HG03565 (cell line): ENCODE results near the gene MEGF9.

Experiments
- ATAC-seq: cut with Tn5 transposase; IDR thresholded peaks from one replicate; pipeline ENCODE4 v1.9.1; 2021; ENCODE audit warnings: mild to moderate bottlenecking, moderate library complexity; ENCODE audit not compliant: unreplicated experiment

Gene MEGF9

DNA sequence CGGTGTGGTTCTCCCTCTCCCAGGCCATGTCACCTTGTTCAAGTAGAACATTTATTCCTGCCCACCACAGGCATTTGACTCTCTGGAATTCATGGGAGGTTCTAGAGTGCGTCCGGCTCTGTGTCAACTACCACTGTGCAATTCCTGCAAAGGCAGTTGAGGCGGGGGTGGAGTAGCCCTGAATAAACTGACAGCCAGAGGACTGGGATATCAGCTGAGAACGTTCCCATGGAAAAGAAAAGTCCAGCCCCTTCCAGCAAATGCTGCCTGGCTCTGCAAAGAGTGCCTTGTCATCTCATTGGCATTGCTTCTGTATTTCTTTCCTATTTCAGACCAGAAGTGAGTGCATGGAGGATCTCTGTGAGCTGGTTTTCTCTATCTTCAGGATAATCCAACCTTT is 18.9 kb upstream of the MEGF9 start:
- no peak for ATAC-seq

GRCh38 chr9:120730654-120731514 is 16.6 kb upstream of the MEGF9 start:
- ATAC-seq: no peak

GRCh38 chr9:120729791-120730241 is 15.5 kb upstream of the MEGF9 start:
- no peak for ATAC-seq

- ATAC-seq: no peak
These were observed 12.2 kb upstream of the MEGF9 start for GRCh38 chr9:120726484-120726883.

DNA sequence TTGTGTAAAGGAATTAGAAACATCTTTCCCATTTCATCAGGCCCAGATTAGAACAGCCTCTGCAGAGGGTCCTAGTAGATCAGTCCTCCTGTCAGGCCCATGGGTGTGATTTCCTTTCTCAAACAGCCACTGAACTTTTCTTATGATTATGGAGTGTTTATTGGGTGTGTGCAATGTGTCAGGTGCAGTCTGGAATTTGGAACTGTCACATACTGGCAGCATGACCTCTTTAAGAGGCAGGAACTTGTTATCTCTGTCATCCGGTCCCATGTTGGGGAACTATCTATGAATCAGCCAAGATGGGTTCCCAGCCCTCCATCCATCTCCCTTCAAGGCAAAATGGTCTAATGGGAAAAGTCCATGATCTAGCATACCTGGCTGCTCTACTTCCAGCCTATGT is 11.6 kb upstream of the MEGF9 start:
- no peak for ATAC-seq

DNA sequence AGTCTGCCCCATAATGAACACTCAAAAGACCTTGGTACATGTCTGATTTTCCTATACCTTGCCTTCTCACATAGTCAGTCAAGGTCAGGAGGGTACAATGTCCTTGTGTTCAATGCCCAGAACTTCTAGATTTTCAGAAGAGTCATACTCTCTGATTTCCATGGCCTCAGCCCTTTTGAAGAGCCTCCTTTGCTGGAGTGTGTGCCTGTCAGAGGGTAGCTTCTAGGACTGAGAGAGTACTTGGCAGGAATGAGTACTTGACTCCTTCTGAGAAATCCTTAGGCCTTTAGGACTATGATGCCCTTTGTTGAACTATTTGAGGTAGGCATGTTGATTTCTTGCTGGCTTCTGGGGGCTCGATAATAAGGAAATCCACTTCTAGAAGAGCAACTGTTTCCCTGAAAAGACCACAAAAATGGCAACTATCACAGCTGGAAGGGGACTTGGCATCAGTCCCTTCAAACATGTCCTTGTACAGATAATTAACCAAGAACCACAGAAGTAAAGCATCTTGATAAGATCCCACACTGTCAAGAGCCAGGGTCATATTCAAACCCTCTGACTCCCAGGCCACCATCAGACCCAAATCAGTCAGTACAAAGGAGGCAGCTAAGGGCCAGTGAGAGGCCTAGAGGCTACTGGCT is 10.6 kb upstream of the MEGF9 start:
- no peak for ATAC-seq

DNA sequence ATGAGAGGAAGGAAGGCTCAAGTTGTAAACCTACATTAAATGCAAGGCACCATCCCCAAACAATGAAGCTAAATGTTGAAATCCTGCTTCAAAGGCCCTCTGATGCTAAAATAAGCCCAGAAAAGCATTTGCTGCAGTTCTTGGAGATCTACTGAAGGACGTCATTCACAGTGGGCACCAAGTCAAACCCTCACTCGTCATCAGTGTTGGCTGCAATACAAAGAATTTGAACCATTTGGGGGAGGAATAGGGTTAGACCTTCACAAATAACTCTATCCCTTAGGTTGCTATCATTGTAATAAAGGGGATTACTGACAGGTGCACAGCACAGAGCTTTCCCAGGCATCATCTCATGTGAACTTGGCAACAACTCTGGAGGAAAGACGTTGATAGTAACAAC is 9.3 kb upstream of the MEGF9 start:
- ATAC-seq: no peak

DNA sequence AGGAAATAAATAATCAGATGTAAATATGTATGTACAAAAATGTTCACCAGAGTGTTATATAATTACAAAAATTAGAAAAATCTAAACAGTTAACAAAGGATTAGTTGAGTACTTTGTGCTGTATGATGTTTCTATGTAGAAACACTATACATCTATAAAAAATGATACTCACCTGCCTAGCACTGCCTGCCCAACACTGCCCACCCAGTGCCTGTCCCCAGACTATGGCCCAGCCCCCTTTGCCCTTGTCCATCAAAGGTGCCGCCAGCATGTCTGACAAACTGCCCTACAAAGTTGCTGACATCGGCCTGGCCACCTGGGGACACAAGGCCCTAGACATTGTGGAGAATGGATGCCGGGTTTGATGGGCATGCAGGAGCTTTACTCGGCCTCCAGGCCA is 6.1 kb upstream of the MEGF9 start:
- ATAC-seq: no peak

DNA sequence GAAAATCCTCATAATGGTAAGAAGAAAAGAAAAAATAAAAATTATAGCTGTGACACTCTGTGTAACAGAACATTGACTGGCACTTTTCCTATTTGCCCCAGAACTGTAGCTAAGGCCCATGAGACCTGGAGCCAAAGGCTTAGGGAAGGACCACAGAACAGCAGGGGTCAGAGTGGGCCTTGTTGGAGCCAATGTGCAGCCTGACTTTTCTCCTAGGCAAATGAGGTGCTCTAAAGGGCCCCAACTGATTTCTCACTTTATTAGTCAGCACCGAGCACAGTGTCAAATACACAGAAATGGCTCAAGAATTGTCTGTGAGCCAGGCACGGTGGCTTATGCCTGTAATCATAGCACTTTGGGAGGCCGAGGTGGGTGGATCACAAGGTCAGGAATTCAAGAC is 4.0 kb upstream of the MEGF9 start:
- no peak for ATAC-seq

DNA sequence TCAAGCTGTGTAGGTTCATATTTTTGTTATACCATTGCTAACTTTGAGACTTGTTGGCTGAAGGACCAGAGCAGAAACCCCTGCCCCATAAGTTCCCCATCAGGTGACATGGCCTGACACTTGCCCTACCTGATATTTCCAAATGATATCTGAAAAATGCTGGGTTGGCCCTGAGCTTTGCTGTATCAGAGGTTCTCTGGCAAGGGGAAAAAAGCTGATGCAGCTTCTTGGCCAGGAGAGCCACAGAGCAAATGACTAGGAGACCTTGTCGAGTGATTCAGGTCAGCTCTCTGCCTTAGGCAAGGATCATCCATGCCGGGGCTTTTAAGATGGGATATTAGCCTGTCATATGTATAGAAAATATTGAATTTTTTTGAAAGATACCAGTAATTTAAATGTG is 2.9 kb upstream of the MEGF9 start:
- ATAC-seq: no peak

DNA sequence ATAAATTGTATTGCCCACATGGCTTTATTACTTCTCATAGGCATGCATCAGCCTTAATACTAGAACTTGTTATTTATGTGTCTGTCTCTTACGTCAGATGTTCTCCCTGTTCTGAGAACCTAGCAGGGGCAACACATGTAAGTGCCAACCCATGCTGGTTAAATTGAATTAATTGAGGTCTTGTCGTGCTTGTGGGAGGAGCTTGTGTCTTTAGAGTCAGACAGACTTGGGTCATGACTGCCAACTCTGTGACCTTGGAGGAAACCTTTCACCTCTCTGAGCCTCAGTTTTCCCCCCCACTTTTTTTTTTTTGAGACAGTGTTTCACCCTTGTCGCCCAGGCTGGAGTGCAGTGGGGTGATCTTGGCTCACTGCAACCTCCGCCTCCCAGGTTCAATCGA is 2.2 kb upstream of the MEGF9 start:
- ATAC-seq: no peak

GRCh38 chr9:120715389-120715924 is 1.2 kb upstream of the MEGF9 start:
- no peak for ATAC-seq

DNA sequence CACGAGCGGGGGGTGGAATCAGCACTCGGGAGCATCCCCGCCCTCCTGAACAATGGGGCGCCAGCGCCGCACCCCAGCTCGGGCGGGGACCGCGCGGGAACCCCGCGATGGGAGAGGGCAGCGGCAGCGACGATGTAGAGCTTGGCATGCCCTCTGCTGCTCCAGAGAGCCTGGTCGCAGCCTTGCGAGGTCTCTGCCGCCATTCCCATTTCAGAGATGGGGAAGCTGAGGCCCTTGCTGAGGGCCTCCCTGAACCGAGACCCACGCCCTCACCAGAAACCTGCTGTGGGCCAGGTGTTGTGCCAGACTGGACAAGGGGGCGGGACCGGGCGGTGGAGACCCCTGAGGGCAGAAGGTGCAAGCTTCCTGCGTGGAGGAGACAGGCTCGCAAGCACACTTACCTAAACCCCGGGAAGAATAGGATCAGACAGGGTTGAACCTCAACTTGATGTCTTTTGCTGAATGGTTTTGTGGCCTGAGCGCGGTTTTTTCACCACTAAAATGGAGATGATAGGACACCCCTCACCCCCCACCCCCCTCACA is 647 bp upstream of the MEGF9 start:
- no peak for ATAC-seq

DNA sequence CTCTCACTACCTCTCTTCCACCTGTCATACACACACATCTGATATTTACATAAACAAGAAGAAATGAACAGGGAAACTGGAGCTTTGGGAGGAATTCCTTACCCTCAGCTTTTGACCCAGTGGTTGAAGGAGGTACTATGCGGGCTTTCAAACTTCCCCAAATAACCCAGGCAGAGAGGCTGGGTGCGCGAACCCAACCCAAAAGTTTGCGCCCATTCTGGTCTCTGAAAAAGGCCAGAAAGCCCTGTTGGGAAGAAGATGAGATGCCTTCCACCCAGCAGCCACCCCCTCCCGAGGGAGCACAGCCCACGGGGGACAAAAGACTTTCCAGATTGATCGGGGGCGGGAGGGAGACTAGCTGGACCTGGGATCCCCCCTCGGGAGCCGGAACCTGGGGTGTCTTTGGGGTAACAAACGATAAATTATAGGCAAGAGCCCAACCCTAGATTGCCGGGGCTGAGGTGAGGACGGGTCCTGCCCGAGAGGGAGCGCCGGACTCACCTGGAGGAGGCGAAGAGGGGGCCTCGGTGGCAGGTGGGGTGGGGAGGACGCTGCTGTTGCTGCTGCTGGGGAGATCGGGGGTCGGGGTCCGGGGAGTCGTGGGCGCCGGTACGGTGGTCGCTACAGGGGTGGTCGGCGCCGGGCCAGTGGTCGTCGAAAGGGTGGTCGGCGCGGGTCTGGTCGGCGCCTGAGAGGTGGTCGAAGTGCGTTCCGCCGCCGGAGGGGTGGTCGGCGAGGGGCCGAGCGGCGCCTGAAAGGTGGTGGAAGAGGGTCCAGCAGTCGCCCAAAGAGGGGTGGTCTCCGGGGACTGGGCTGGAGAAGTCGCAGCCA is 798 bp downstream of the MEGF9 start:
- no peak for ATAC-seq

DNA sequence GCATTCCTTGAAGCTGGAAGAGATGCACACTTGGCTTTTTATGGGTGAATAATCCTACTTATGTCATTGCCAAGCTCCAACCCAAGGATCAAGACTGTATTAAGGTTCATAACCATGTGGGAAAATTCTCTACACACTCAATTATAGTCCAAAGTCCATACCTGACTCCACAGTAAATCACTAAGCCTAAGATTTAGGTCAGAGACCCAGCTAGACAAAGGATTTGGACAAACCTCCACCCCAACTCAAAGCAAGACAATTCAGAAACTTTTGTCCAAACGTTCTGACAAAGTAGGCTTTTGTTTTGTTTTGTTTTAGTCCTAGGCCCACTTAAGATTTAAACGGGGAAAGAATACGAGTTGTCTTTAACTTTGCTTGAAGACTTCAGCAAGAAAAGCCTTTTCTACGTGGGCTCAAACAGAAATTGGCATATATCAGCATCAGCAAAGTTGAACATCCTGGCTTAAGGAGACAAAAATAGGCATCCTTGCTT is 1.7 kb downstream of the MEGF9 start:
- ATAC-seq: no peak

- no peak for ATAC-seq
These were observed 2.3 kb downstream of the MEGF9 start for GRCh38 chr9:120711841-120712538.

GRCh38 chr9:120711354-120711753 is 2.9 kb downstream of the MEGF9 start:
- ATAC-seq: no peak

DNA sequence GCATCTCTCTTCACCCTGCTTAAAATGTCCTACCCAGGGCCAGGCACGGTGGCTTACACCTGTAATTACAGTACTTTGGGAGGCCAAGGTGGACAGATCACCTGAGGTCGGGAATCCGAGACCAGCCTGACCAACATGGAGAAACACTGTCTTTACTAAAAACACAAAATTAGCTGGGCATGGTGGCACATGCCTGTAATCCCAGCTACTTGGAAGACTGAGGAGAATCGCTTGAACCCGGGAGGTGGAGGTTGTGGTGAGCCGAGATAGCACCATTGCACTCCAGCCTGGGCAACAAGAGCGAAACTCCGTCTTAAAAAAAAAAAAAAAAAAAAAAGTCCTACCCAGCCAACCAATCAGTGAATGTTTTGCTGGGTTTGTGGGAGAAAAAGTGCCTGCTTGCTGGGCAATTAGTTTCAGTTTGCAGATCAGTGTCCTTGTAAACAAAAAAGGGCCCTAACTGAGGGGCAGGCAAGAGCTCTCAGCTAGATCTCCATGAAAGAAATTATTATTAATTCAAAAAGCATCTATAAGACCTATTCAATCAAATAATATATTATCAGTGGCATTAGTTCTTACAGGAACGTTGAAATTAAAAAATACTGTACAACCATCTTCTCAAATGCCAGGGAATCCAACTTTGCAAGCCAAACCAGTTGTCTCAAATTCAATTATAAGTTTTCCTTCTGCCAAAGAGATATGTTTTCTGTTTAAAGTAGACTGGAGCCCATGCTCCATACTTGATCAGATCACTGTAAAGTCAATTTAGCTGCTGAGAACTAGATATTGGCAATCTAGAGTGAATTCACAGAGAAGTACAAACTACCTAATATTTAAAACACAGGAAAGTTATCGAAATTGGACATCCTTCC is 3.9 kb downstream of the MEGF9 start:
- ATAC-seq: no peak

DNA sequence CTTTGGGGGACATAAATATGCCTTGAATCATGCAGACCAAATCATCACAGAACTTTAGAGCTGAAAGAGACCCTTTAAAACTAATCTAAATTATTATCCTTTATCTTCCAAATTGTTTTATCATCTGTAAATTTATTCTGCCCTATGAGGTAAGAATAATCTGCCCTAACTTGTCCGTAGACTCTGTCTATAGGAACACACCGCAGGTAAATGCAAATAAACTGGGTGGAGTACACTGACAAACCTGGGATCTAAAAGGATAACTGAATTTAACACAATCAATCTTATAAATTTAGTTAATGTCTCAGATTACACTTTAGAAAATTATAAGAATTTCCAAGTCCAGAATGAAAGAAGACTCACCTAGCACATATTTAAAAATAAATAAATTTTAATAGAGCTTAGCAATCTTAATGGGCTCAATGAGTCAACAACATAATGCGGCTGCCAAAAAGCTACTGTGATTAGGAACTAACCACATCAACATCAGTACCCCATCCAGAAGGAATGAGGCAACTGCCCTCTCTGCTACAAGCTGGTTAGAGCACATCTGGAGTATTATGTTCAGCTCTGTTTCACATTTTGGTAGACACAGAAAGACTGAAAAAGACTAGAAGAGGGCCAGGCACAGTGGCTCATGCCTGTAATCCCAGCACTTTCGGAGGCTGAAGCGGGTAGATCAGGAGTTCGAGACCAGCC is 5.6 kb downstream of the MEGF9 start:
- ATAC-seq: no peak
